GM19463 (cell line): ENCODE data around the gene PIGS.

ENCODE experiments used
- ATAC-seq: cut with Tn5 transposase; IDR thresholded peaks from one replicate; pipeline ENCODE4 v1.9.1; 2021; ENCODE audit warnings: mild to moderate bottlenecking, moderate library complexity; ENCODE audit not compliant: unreplicated experiment

Gene PIGS

GRCh38 chr17:28511858-28512461 lies 59.4 kb downstream of the PIGS start:
- ATAC-seq: no peak

- ATAC-seq: no peak
These were observed 61.5 kb downstream of the PIGS start for GRCh38 chr17:28509789-28510188.

- no peak for ATAC-seq
These were observed 63.1 kb downstream of the PIGS start for GRCh38 chr17:28508211-28508724.

- no peak for ATAC-seq
These were observed 63.6 kb downstream of the PIGS start for GRCh38 chr17:28507567-28508203.

- ATAC-seq: no peak
These were observed 64.4 kb downstream of the PIGS start for GRCh38 chr17:28506763-28507487.

- no peak for ATAC-seq
These were observed 65.2 kb downstream of the PIGS start, which contains the start of gene FOXN1 for GRCh38 chr17:28505986-28506665. TSS of gene FOXN1 (plus strand) at chr17:28506348. CDS start at chr17:28523970, 17,622 bp downstream.

GRCh38 chr17:28503420-28503819 lies 67.9 kb downstream of the PIGS start:
- ATAC-seq: no peak
